HG02759 (cell line): ENCODE measurements around the gene ENPP3.

Source experiments
- ATAC-seq: cut with Tn5 transposase; IDR thresholded peaks from one replicate; pipeline ENCODE4 v1.9.1; 2021; ENCODE audit warnings: mild to moderate bottlenecking, moderate library complexity; ENCODE audit not compliant: unreplicated experiment

Gene ENPP3

DNA sequence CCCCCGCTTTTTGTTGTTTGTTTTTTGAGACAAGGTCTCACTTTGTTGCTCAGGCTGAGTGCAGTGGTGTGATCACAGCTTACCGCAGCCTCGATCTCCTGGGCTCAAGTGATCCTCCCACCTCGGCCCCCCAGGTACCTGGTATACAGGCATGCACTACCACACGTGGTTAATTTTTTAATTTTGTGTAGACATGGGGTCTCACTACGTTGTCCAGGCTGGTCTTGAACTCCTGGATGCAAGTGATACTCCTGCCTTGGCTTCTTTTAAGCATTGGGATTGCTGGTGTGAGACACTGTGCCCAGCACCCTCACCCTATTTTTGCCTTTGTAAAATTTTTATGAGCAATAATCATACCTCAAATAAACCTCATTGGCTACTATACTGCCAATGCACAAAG lies 5.5 kb downstream of the ENPP3 start:
- ATAC-seq, result no peak

DNA sequence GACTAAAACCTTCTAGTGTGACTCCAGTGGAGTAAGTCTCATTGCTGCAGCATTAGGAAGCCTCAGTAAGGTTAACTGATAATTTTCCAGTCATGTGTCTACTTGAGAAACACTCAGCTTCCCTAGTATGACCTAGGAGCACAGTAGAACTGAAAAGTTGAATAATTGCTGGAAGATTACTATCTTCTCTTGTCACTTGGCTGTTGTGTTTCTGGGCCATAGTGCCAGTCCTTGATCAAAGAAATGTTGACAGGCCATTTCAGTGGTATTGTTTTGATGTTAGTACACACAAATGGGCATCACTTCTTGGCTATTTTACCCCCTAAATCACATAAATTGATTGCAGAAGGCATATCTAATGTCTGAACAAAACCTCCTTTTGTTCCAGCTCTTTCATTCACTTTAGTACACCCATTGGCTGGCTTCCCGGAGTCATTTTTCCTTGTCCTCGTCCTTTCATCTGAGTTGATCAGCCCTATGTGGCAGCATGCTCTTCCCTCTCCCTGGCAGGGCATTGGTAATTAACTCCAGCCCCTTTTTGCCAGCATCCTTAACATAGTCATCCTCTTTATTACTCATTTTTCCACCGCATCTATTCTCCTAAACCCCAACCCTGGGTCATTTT lies 6.0 kb downstream of the ENPP3 start:
- no peak for ATAC-seq

DNA sequence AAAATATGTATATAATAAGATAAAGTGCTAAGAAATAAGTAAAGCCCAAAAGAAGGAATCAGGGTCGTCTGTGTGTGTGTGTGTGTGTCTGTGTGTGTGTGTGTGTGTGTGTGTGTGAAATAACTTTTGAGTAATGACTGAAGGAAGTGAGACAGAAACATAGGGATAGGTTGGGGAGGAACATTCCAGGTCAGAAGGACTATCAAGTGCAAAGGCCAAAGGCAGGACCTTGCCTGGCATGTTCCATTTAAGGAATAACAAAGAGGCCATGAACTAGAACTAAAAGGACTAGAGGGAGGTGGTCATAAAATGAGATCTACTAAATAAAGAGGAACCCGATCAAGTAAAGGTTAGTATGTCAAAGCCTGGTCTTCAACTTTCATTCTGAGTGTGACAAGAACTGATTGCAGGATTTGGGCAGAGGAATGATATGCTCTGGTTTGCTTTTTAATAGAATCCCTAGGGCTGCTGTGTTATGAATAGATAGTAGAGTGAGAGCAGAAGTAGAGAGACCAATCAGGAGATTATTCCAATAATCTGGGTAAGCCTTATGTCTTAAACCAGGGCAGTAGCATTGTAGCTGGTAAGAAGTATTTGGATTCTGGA lies 6.9 kb downstream of the ENPP3 start:
- ATAC-seq, result no peak

GRCh38 chr6:131644921-131645320 lies 7.8 kb downstream of the ENPP3 start:
- ATAC-seq, result no peak

DNA sequence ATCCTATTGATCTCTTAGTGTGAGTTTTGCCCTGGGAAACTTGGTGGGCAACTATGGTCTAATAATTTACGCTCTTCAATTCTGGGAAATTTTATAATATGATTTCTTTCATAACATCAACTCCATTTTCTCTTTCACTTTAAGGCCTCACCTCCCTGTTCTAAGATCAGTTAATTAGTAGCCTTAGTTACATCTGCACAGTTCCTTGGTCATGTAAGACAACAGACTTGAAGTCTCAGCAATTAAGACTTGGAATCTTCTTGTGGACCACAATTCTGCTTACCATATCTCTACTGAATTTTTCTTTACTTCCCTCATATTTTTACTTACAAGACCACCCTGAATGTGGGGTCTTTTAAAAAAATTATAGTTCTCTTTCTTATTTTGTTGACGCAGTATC lies 8.7 kb downstream of the ENPP3 start:
- ATAC-seq, result no peak

- no peak for ATAC-seq
Measured at GRCh38 chr6:131646249-131646670, 9.2 kb downstream of the ENPP3 start.

- no peak for ATAC-seq
Measured at GRCh38 chr6:131651782-131652181, 14.7 kb downstream of the ENPP3 start.

DNA sequence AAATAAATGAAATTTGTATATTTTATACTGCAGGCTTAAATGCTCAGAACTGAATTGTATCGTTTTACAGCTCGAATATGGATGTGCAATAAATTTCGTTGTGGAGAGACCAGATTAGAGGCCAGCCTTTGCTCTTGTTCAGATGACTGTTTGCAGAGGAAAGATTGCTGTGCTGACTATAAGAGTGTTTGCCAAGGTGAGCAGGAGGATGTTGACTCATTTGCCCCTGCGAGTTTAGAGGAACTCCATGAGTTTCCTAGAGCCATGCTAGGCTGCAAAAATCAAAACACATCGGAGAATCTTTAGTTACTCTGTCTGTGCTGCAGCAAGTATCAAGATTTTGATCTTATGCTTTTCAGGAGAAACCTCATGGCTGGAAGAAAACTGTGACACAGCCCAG lies 15.4 kb downstream of the ENPP3 start:
- no peak for ATAC-seq

GRCh38 chr6:131654326-131654725 lies 17.2 kb downstream of the ENPP3 start:
- ATAC-seq, result no peak

GRCh38 chr6:131655387-131655786 lies 18.3 kb downstream of the ENPP3 start:
- no peak for ATAC-seq

DNA sequence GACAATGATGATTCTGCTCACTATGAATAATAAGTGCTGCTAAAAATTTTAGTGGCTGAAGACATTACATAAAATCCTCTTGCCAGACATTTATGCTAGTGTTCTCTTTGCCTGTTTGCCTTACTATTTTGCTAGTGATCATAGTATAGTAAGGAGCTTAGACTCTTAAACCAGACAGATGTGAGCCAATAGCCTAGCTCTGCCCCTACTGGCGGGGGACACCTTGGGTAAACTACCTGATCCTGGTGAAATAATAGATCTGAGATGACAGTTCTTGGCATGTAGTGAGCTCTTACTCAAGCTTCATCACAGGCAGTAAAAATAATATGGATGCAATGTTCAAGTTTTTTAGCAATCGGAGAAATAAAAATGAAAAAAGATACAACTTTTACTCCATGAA lies 18.8 kb downstream of the ENPP3 start:
- no peak for ATAC-seq

DNA sequence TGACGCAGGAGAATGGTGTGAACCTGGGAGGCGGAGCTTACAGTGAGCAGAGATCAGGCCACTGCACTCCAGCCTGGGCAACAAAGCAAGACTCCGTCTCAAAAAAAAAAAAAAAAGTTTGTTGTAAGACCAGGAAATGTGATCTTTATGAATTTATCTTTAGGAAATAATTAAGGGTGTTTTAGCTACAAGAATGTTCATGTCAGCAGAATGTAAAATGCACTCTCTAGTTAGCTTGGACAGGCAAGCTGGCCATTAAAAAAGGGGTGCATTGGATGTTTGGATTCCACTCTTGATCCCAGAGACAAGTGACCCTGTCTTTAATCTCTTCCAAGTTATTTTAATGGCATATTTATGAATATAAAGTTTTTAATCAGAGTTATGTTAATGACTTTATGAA lies 19.6 kb downstream of the ENPP3 start:
- no peak for ATAC-seq

- no peak for ATAC-seq
Measured at GRCh38 chr6:131657222-131657621, 20.1 kb downstream of the ENPP3 start.

DNA sequence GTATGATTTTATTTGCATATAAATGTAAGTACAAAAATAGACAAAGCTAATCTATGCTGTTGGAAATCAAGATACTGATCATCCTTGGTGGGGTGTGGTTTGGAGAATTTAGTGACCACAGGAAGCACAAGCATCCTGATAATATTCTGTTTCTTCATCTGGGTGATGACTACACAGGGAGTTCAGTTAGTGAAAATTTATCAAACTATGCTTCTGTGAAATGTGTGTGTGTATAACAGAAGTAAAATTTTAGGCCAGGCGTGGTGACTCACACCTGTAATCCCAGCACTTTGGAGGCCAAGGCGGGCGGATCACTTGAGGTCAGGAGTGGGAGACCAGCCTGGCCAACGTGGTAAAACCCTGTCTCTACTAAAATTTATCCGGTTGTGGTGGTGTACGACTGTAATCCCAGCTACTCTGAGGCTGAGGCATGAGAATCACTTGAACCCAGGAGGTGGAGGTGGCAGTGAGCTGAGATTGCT lies 20.6 kb downstream of the ENPP3 start:
- no peak for ATAC-seq

GRCh38 chr6:131658287-131658686 lies 21.2 kb downstream of the ENPP3 start:
- ATAC-seq, result no peak

DNA sequence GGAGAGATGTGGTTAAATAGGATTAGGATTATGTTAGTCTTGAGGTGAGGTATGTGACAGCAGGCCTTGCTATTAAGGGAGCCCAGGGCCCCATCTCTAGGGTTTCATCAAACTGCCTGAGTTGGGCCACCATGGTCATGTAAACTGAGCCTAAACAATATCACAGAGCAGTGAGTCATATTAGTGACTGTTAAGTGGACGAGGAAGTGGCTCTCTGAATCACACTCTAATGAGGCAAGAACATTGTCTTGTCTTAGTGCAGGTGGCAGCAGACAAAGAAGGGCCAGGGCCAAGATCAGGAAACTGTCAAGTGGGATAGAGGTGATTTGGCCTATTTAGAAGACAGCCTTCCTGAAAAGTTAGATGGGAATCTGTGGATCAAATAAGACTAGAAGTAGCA lies 23.1 kb downstream of the ENPP3 start:
- no peak for ATAC-seq

- ATAC-seq, result no peak
Measured at GRCh38 chr6:131663578-131664165, 26.6 kb downstream of the ENPP3 start.

GRCh38 chr6:131669891-131670290 lies 32.8 kb downstream of the ENPP3 start:
- ATAC-seq, result no peak

DNA sequence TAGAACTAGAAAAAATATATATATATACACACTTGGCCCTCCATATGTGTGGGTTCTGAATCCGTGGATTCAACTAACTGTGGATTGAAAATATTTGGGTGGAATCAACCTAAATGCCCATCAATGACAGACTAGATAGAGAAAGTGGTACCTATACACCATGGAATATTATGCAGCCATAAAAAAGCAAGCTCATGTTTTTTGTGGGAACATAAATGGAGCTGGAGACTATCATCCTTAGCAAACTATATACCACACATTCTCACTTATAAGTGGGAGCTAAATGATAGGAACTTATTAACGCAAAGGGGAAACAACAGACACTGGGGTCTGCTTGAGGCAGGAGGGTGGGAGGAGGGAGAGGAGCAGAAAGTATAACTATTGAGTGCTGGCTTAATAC lies 36.1 kb downstream of the ENPP3 start:
- no peak for ATAC-seq

- no peak for ATAC-seq
Measured at GRCh38 chr6:131678442-131678841, 41.3 kb downstream of the ENPP3 start.

DNA sequence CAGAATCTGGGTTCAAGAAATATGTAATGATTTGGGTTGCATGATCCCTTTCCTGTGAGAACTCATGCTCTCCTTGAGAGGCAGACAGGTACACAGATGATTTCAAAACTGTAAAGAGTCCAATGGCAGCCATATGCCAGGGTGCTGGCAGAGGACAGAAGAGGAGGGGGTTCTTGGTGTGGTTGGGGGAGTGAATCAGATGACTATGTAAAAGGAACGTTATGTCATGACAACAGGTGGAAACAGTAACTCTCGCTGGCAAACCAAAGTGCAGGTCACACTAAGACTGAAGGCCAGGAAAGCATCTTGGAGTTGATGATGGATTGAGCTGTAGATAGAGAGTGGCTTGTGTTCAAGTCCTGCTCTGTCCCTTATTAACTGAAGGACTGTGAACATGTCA lies 43.8 kb downstream of the ENPP3 start:
- ATAC-seq, result no peak

- ATAC-seq, result no peak
Measured at GRCh38 chr6:131681585-131681984, 44.5 kb downstream of the ENPP3 start.

GRCh38 chr6:131682442-131682841 lies 45.3 kb downstream of the ENPP3 start:
- ATAC-seq, result no peak
